ENCODE measurements around the gene FRRS1.

GRCh38 chr1:99672038-99672437 lies 94.4 kb downstream of the FRRS1 start:
- TF ChIP-seq YY1 (IDR thresholded peaks at IDR 0.05; ENCODE audit: low read depth, low read length) (no peak), KDM1A (IDR thresholded peaks at IDR 0.05; ENCODE audit: borderline replicate concordance) (no peak), USF2 (IDR thresholded peaks at IDR 0.05; ENCODE audit: borderline replicate concordance, low read depth, low read length) (no peak), BHLHE40 (IDR thresholded peaks at IDR 0.05; ENCODE audit: borderline replicate concordance in 1 of 2, low read depth in 2 of 2, low read length in 1 of 2) (no peak), TCF7 (IDR thresholded peaks at IDR 0.05; ENCODE audit: borderline replicate concordance) (no peak), HDAC6 (IDR thresholded peaks at IDR 0.05; ENCODE audit: unreplicated experiment) (no peak), SMC3 (IDR thresholded peaks at IDR 0.05; ENCODE audit: borderline replicate concordance, low read length) (no peak), CHD2 (IDR thresholded peaks at IDR 0.05; ENCODE audit: borderline replicate concordance, low read depth, low read length) (no peak)
